Stimulated activated CD4-positive, alpha-beta T cell treated with anti-CD3 and anti-CD28 coated beads, Interleukin-12 subunit alpha, Interleukin-12 subunit beta, amount 100 ng/mL, for 24 hours (primary cell): ENCODE measurements around the gene TCF20.
A peak's percentile ranks its signal among the peaks of the same experiment; 100 is the strongest.

Experiments used
- DNase-seq, 2 experiments: peaks; one replicate each; pipeline ENCODE4 v3.0.0-alpha.2; 2020; ENCODE audit warnings: low read depth in 2 of 2

TCF20 gene

GRCh38 chr22:42282252-42282942 lies 11.9 kb upstream of the TCF20 start:
- no peak for DNase-seq

- DNase-seq = no peak
Measured at GRCh38 chr22:42281706-42282251, 11.3 kb upstream of the TCF20 start.

- DNase-seq = no peak
Measured at GRCh38 chr22:42281284-42281683, 10.8 kb upstream of the TCF20 start.

GRCh38 chr22:42280836-42281235 lies 10.4 kb upstream of the TCF20 start:
- no peak for DNase-seq

GRCh38 chr22:42280140-42280539 lies 9.7 kb upstream of the TCF20 start:
- DNase-seq = no peak

- DNase-seq = no peak
Measured at GRCh38 chr22:42279425-42280020, 9.1 kb upstream of the TCF20 start.

- no peak for DNase-seq
Measured at GRCh38 chr22:42277988-42278776, 7.7 kb upstream of the TCF20 start.

GRCh38 chr22:42277232-42277753 lies 6.8 kb upstream of the TCF20 start:
- no peak for DNase-seq

- no peak for DNase-seq
Measured at GRCh38 chr22:42275970-42276369, 5.5 kb upstream of the TCF20 start.

GRCh38 chr22:42275176-42275575 lies 4.7 kb upstream of the TCF20 start:
- DNase-seq = no peak

GRCh38 chr22:42273855-42274451 lies 3.5 kb upstream of the TCF20 start:
- DNase-seq = no peak

GRCh38 chr22:42272431-42272999 lies 2.1 kb upstream of the TCF20 start:
- DNase-seq = no peak

- DNase-seq = no peak
Measured at GRCh38 chr22:42271906-42272305, 1.5 kb upstream of the TCF20 start.

GRCh38 chr22:42271191-42271813 lies 849 bp upstream of the TCF20 start:
- no peak for DNase-seq

- DNase-seq = no peak
Measured at GRCh38 chr22:42270176-42270509, 310 bp downstream of the TCF20 start.

GRCh38 chr22:42269432-42270175 lies 849 bp downstream of the TCF20 start:
- peak; percentile 43 to 66 for DNase-seq

- DNase-seq = no peak
Measured at GRCh38 chr22:42268852-42269410, 1.5 kb downstream of the TCF20 start.

- DNase-seq = no peak
Measured at GRCh38 chr22:42265321-42265720, 5.1 kb downstream of the TCF20 start.

- DNase-seq = no peak
Measured at GRCh38 chr22:42263944-42264343, 6.5 kb downstream of the TCF20 start.

- DNase-seq = no peak
Measured at GRCh38 chr22:42262964-42263363, 7.5 kb downstream of the TCF20 start.
